HepG2 (cell line): ENCODE data around the gene ARL10. TPM values are rescaled to one million over a fixed set of nuclear protein-coding genes. Genes with fewer than 3 reads are reported as not detected.

Experiments
- ATM ChIP-seq: fragments of 450-650 bp; IDR thresholded peaks from 2 replicates; pipeline ENCODE4 v1.7.1; 2017; ENCODE audit warnings: mild to moderate bottlenecking, borderline replicate concordance
- HDAC1 ChIP-seq: sonication (generic); formaldehyde crosslinking; IDR thresholded peaks from 2 replicates; pipeline ENCODE4 v1.5.1; 2020; ENCODE audit warnings: mild to moderate bottlenecking, missing genetic modification reagents
- KMT2B ChIP-seq: IDR thresholded peaks from 2 replicates; pipeline ENCODE4 v1.6.1; 2016; ENCODE audit warnings: missing genetic modification reagents, missing compliant biosample characterization
- MAZ ChIP-seq, 2 experiments: sonication (generic) in 1 of 2; formaldehyde crosslinking in 1 of 2; IDR thresholded peaks; 2 replicates each; pipeline versions ENCODE4 v1.5.0 to v1.6.1; 2012 to 2020; ENCODE audit warnings: low read depth in 2 of 2, mild to moderate bottlenecking in 2 of 2, borderline replicate concordance in 1 of 2, improper control_type of control experiment in 1 of 2, low read length in 1 of 2, missing genetic modification reagents in 1 of 2, moderate library complexity in 1 of 2
- NR2C2 ChIP-seq: sonication (generic); formaldehyde crosslinking; IDR thresholded peaks from 2 replicates; pipeline ENCODE4 v1.4.0; 2020; ENCODE audit warnings: missing genetic modification reagents, mild to moderate bottlenecking, moderate library complexity, borderline replicate concordance
- SALL2 ChIP-seq: sonication (generic); formaldehyde crosslinking; IDR thresholded peaks from 2 replicates; pipeline ENCODE4 v1.8.1; 2023; ENCODE audit warnings: mild to moderate bottlenecking, missing genetic modification reagents, inconsistent platforms
- SMARCE1 ChIP-seq: fragments of 450-650 bp; IDR thresholded peaks from 2 replicates; pipeline ENCODE4 v1.6.1; 2017; ENCODE audit warnings: borderline replicate concordance
- SRF ChIP-seq: IDR thresholded peaks from 2 replicates; pipeline ENCODE4 v1.6.1; 2011; ENCODE audit warnings: mild to moderate bottlenecking, low read depth, low read length, moderate library complexity
- SRSF1 ChIP-seq: fragments of 200-400 bp; formaldehyde crosslinking; optimal IDR thresholded peaks from 2 replicates; pipeline ENCODE3; 2017; ENCODE audit warnings: mild to moderate bottlenecking, low read depth, low read length, moderate library complexity
- ZBTB42 ChIP-seq: sonication (generic); formaldehyde crosslinking; IDR thresholded peaks from 2 replicates; pipeline ENCODE4 v1.5.0; 2020; ENCODE audit warnings: mild to moderate bottlenecking, missing genetic modification reagents
- ZBTB7B ChIP-seq: sonication (generic); formaldehyde crosslinking; IDR thresholded peaks from 2 replicates; pipeline ENCODE4 v1.4.0; 2020; ENCODE audit warnings: missing genetic modification reagents
- ZNF225 ChIP-seq: sonication (generic); formaldehyde crosslinking; IDR thresholded peaks from 2 replicates; pipeline ENCODE4 v1.4.0; 2020; ENCODE audit warnings: mild to moderate bottlenecking, missing genetic modification reagents
- ZNF3 ChIP-seq: IDR thresholded peaks from 2 replicates; pipeline ENCODE4 v1.7.0; 2017; ENCODE audit warnings: inconsistent platforms
- ZNF337 ChIP-seq: sonication (generic); formaldehyde crosslinking; IDR thresholded peaks from 2 replicates; pipeline ENCODE4 v1.5.1; 2020; ENCODE audit warnings: missing genetic modification reagents, low read depth, mild to moderate bottlenecking, borderline replicate concordance
- ZNF556 ChIP-seq: sonication (generic); formaldehyde crosslinking; IDR thresholded peaks from 2 replicates; pipeline ENCODE4 v1.4.0; 2020; ENCODE audit warnings: mild to moderate bottlenecking, missing genetic modification reagents, borderline replicate concordance
- ZNF703 ChIP-seq: sonication (generic); formaldehyde crosslinking; IDR thresholded peaks from 2 replicates; pipeline ENCODE4 v1.5.1; 2020; ENCODE audit warnings: missing genetic modification reagents, mild to moderate bottlenecking, moderate library complexity, borderline replicate concordance
- polyA plus RNA-seq, 8 experiments: library from polyadenylated mRNA; depleted of rRNA in 3 of 8; stranded (reverse) in 7 of 8; unstranded in 1 of 8; fragments of >200 nt; fragmentation: Illumina TruSeq in 4 of 8; extraction: Trizol in 4 of 8; gene quantifications; 2 replicates each; pipeline versions ENCODE4 v1.2.1 to v1.2.3, GENCODE V29; 2011 to 2016; ENCODE audit warnings: low read depth in 4 of 8, missing spikeins in 1 of 8, mixed read lengths in 1 of 8; ENCODE audit not compliant: insufficient read depth in 1 of 8
- total RNA-seq, 5 experiments: library from RNA; depleted of rRNA; stranded (reverse); fragments of >200 nt; fragmentation: Illumina TruSeq; extraction: Trizol; gene quantifications; 2 replicates each; pipeline ENCODE4 v1.2.3, GENCODE V29; 2016; ENCODE audit warnings: low read depth in 1 of 5
- TF ChIP-seq, protein P1 (sequence below): sonication (generic); formaldehyde crosslinking; IDR thresholded peaks from 2 replicates; pipeline ENCODE4 v1.4.0; 2020; ENCODE audit warnings: mild to moderate bottlenecking, missing genetic modification reagents
- TF ChIP-seq, protein P2 (sequence below): sonication (generic); formaldehyde crosslinking; IDR thresholded peaks from 2 replicates; pipeline ENCODE4 v1.8.1; 2023; ENCODE audit warnings: missing genetic modification reagents, mild to moderate bottlenecking, borderline replicate concordance
- TF ChIP-seq, protein P3 (sequence below): sonication (generic); formaldehyde crosslinking; IDR thresholded peaks from 2 replicates; pipeline ENCODE4 v1.8.1; 2023; ENCODE audit warnings: mild to moderate bottlenecking, inconsistent platforms, moderate library complexity, missing genetic modification reagents, borderline replicate concordance
- TF ChIP-seq, protein P4 (sequence below): IDR thresholded peaks from 2 replicates; pipeline ENCODE4 v1.6.1; 2018; ENCODE audit warnings: missing genetic modification reagents
- TF ChIP-seq, protein P5 (sequence below): sonication (generic); formaldehyde crosslinking; IDR thresholded peaks from 2 replicates; pipeline ENCODE4 v1.9.0; 2021; ENCODE audit warnings: missing genetic modification reagents, borderline replicate concordance
- TF ChIP-seq, protein P6 (sequence below): sonication (generic); formaldehyde crosslinking; IDR thresholded peaks from 2 replicates; pipeline ENCODE4 v1.5.1; 2020; ENCODE audit warnings: missing genetic modification reagents, mild to moderate bottlenecking, borderline replicate concordance

ARL10 gene
- total and polyA plus RNA-seq, 2 of the 13 experiments (the other 11 are each of a cell fraction or from before 2014, with no cell fraction given), result 0.18 to 0.50 TPM

DNA sequence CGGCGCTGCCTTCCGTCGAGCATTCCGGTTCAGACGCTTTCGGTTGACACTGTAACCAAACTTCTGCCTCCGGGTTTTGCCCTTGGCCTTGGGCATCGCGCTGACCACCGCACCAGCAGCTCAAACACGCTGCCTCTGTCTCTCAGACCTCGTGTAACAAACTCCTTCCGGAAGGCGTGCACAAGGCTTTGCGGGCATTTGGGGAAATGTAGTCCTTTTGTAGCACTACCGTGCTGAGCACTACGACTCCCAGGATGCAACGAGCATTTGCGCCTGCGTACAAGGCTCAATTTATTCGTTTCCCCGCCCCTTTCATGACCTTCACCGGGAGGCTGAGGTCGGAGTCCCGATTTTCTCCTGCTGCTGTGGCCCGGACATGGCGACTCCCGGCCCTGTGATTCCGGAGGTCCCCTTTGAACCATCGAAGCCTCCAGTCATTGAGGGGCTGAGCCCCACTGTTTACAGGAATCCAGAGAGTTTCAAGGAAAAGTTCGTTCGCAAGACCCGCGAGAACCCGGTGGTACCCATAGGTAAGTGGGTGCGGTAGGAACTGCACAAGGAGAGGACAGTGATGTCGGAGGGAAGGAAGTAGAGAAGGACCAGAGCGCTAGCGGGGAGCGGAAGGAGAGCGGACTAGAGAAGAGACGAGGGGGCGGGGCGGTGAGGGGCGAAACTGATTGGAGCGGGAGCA is 23.3 kb downstream of the ARL10 start, which contains the start of the genes HIGD2A and NOP16 (continued):
- TF ChIP-seq ZNF703 (CRISPR knock-in tag), result peak; percentile 57; the same call in 1 of the 2 replicates
- no peak for TF ChIP-seq SMARCE1
- TF ChIP-seq, protein P1, sequence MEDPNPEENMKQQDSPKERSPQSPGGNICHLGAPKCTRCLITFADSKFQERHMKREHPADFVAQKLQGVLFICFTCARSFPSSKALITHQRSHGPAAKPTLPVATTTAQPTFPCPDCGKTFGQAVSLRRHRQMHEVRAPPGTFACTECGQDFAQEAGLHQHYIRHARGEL (CRISPR knock-in tag), result no peak
- peak; percentile 96; the same call in 1 of the 2 replicates for TF ChIP-seq MAZ (IDR thresholded peaks at IDR 0.05; ENCODE audit: borderline replicate concordance, low read depth, low read length)
- peak; percentile 21 for TF ChIP-seq MAZ (CRISPR knock-in tag; IDR thresholded peaks at IDR 0.05; ENCODE audit: low read depth)
- peak; percentile 67; the same call in 1 of the 2 replicates for TF ChIP-seq SALL2
- TF ChIP-seq ZNF337, result peak; percentile 89; the same call in 1 of the 2 replicates
- TF ChIP-seq, protein P2, sequence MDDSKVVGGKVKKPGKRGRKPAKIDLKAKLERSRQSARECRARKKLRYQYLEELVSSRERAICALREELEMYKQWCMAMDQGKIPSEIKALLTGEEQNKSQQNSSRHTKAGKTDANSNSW (CRISPR knock-in tag), result no peak
- TF ChIP-seq ZBTB7B (CRISPR knock-in tag), result peak; percentile 44; the same call in 1 of the 2 replicates
- peak; percentile 40; the same call in 1 of the 2 replicates for TF ChIP-seq SRF
- TF ChIP-seq NR2C2 (CRISPR knock-in tag), result peak; percentile 96
- TF ChIP-seq ZNF225 (CRISPR knock-in tag), result 0 out of 2 replicates have a peak, but pooled peaks have one; percentile 25
- TF ChIP-seq, protein P3, sequence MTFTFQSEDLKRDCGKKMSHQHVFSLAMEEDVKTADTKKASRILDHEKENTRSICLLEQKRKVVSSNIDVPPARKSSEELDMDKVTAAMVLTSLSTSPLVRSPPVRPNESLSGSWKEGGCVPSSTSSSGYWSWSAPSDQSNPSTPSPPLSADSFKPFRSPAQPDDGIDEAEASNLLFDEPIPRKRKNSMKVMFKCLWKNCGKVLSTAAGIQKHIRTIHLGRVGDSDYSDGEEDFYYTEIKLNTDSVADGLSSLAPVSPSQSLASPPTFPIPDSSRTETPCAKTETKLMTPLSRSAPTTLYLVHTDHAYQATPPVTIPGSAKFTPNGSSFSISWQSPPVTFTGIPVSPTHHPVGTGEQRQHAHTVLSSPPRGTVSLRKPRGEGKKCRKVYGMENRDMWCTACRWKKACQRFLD (CRISPR knock-in tag), result 0 out of 2 replicates have a peak, but pooled peaks have one; percentile 96
- TF ChIP-seq, protein P4, sequence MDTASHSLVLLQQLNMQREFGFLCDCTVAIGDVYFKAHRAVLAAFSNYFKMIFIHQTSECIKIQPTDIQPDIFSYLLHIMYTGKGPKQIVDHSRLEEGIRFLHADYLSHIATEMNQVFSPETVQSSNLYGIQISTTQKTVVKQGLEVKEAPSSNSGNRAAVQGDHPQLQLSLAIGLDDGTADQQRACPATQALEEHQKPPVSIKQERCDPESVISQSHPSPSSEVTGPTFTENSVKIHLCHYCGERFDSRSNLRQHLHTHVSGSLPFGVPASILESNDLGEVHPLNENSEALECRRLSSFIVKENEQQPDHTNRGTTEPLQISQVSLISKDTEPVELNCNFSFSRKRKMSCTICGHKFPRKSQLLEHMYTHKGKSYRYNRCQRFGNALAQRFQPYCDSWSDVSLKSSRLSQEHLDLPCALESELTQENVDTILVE (CRISPR knock-in tag), result peak; percentile 83
- peak; percentile 83 for TF ChIP-seq KMT2B (CRISPR knock-in tag)
- peak; percentile 76 for TF ChIP-seq ZBTB42
- peak; percentile 83 for TF ChIP-seq ZNF556
- no peak for TF ChIP-seq ZNF3 (CRISPR knock-in tag)
- TF ChIP-seq HDAC1 (CRISPR knock-in tag), result peak; percentile 97
- peak; percentile 91 for TF ChIP-seq SRSF1
- TF ChIP-seq, protein P5, sequence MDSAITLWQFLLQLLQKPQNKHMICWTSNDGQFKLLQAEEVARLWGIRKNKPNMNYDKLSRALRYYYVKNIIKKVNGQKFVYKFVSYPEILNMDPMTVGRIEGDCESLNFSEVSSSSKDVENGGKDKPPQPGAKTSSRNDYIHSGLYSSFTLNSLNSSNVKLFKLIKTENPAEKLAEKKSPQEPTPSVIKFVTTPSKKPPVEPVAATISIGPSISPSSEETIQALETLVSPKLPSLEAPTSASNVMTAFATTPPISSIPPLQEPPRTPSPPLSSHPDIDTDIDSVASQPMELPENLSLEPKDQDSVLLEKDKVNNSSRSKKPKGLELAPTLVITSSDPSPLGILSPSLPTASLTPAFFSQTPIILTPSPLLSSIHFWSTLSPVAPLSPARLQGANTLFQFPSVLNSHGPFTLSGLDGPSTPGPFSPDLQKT (CRISPR knock-in tag), result peak; percentile 40; the same call in 1 of the 2 replicates
- TF ChIP-seq, protein P6, sequence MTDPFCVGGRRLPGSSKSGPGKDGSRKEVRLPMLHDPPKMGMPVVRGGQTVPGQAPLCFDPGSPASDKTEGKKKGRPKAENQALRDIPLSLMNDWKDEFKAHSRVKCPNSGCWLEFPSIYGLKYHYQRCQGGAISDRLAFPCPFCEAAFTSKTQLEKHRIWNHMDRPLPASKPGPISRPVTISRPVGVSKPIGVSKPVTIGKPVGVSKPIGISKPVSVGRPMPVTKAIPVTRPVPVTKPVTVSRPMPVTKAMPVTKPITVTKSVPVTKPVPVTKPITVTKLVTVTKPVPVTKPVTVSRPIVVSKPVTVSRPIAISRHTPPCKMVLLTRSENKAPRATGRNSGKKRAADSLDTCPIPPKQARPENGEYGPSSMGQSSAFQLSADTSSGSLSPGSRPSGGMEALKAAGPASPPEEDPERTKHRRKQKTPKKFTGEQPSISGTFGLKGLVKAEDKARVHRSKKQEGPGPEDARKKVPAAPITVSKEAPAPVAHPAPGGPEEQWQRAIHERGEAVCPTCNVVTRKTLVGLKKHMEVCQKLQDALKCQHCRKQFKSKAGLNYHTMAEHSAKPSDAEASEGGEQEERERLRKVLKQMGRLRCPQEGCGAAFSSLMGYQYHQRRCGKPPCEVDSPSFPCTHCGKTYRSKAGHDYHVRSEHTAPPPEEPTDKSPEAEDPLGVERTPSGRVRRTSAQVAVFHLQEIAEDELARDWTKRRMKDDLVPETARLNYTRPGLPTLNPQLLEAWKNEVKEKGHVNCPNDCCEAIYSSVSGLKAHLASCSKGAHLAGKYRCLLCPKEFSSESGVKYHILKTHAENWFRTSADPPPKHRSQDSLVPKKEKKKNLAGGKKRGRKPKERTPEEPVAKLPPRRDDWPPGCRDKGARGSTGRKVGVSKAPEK (CRISPR knock-in tag), result peak; percentile 72; the same call in 1 of the 2 replicates
- no peak for TF ChIP-seq ATM
